ENCODE measurements around the gene GTSF1L.

GTSF1L gene

DNA sequence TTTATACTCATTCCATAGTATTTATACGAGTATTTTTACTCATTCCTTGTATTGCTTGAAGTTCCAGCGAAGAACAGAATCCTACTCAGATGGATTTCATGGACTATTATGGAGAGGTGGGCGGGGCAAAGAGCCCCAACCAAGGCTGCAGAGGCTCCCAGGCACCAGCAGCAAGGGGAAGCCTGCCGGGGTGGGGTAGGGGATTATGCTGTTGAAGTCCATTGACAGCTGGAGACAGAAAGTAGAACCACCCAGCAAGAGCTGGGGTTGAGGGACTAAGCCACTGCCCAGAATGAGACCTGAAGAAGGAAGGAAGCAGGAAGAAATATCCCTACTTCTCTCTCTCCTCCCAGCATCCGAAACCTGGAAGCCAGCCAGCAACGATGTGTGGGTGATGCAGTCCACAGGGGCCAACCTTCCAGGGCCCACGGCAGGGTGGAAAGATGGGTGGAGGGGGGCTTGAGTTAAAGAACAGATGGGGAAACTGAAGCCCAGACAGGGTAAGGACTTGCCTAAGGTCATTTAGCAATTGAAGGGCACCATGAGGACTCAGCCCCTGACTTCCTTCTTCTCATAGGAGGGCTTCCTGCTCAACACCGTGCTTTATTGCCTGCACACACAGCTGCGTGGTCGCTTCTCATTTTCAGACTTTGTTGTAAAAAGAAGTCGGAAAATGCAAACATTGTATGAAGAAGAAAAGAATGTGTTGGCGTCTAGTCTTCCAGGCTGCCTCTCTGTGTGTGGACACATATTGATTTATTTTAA is 18.3 kb upstream of the GTSF1L start:
- DNase-seq, result peak; percentile 17 to 43

DNA sequence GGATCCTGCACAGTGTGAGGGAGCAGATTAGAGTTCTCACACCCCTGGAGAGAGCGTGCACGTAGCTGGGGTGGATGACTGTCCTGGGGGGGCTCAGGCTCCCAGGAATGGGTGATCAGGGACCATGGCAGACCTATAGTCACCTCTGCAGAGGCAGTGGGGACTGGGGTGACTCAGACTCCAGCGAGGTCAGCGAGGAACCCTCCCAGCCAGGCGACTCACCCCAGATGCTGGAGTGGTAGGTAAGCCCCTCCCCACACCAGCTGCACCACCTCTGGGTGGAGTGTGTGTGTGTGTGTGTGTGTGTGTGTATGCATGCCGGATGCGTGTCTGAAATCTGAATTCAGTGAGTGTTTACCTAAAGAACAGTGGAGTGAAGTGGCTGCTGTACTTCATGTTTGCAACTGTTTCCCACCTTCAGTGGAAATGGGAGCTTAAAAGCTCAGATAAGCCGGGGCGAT is 17.4 kb upstream of the GTSF1L start:
- no peak for DNase-seq

DNA sequence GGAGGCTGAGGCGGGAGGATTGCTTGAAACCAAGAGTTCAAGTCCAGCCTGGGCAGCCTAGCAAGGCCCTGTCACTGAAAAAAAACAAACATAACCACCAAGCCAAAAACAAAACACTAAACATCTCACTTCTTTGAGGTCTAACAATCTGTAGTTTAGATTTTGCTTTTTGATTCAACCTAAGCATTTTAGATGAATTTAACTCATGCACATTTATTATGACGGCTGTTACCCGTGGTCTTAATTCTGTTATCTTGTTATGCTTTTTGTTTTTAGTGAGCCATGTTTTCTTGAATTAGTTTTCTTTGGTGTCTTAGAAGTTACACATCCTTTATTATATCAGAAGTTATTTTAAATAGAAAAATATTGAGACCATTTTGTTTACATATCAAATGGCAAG is 13.8 kb upstream of the GTSF1L start:
- DNase-seq, result no peak

DNA sequence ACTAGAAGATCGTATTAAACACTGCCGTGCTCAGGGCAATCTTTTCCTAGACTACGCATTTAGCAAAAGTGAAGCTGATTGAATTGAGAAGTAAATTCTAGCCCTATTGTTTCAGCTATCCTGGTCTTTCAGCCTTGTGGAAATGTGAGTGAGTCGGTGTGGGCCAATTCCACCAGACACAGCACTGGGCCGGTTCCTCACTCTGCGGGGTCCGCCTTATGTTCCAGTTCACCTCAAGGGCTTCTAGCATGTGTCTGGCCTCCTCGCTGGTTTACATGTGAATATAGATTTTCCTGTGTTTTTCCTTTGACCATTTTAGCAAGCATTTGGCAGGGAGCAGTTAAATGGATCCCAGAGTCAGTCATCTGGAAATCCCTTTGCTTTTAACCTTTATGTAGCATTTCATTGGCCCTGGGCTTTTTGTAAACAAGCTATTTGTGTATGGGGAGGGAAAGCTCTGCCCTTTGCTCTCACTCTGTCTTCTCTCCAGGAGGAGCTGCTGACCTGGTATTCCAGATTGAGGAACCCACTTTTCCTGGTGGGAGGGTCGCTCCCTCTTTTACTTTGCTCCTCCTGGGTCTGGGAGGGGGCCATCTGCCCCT is 12.4 kb upstream of the GTSF1L start:
- no peak for DNase-seq

DNA sequence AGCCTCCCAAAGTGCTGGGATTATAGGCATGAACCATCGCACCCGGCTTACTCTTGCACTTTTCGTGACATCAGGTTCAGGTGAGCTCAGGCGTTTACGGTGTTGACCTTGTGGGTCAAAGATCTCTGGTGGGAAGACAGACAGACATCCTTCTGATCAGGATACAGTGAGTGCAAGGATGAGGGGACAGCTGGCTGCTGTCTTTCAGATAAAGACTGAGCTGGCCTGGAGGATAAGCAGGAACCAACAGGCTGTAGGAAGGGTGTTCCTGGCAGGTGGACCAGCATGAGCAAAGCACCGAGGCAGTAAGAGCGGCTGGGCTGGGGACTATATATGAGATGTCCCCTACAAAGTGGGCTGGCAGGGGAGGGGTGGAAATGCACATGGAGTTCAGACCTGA is 11.1 kb upstream of the GTSF1L start:
- DNase-seq, result no peak

DNA sequence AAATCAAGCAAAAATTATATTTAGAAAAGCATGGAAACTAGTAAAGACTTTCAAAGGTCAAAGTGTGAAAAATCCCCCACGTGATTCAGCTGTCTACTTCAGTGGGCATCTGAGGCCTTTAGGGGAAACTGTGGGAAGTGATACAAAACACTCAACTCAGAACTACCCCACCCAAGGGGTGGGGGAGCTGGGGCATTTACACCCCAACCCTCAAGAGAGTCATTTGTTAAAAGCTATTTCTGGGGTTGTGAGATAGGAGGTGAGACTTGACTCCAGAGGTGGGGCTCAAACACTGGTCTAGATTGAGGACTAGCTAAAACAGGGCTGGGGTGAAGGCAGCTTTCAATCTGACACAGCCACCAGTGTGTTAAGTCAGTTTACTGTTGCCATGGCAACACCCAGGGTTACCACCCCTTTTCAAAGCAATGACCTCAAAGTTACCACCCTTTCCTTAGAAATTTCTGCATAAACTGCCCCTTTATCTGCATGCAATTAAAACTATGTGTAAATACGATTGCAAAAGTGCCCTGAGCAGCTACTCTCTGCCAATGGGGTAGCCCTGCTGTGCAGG is 9.9 kb upstream of the GTSF1L start:
- no peak for DNase-seq

DNA sequence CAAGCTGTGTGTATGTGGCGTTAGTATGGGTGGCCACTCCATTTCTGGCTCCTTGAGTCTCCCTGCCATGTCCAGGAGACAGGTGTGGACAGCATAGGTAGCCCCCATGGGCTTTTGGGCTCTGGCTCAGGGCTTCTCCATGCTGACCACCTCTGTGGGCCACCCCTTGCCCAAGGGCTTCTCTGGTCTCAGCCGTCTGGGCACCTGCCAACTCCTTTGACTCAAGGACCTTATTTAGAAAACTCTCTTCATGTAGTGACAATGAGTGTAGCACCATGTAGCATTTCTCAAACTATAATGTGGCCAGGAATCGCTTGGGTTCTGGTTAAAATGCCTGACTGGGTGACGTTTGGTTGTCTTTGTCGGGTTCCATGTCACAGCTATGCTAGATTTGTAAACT is 5.1 kb upstream of the GTSF1L start:
- no peak for DNase-seq

DNA sequence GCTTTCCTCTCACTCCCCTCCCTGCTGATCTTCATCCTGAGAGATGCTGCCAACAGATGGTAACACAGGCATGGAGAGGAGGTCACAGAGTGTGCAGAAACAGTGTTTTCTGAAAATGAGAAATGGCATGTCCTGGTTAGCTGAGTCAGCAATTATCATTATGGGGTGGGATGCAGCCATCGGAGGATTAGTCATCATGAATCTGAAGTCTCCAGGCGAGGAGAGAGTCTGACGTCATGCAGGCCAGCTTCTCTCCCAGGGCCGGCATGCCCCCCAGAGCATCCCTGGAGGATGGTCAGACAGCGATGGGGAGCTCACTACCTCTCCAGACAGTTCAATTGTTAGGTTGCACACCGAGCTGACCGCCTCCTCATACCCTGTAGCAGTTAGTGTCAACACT is 4.7 kb upstream of the GTSF1L start:
- no peak for DNase-seq

DNA sequence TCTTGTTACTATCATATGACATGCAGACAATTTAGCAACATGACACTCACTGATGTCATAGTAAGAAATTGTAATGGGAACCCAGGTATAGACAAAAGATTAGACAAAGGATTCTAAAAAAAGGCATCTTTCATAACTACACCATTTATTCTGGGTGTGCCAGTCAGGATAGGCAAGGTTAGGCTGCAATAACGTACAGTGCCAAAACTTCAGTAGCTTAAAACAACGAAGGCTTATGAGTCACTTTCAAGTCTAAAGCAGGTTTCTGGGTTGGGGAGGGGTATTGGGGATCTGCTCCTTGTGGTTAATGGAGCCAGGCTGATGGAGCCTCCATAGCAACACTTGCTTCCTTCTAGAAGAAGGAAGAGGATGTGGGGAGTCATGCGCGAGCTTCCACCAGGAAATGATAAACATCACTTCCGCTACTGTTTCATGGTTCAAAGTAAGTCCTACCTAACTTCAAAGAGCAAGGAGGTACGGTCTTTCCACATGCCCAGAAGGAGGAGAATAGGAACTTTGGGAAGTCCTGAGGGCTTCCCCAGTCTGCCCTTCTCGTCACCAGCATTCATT is 2.0 kb upstream of the GTSF1L start:
- DNase-seq, result peak in 1 of 2 experiments; percentile 4

DNA sequence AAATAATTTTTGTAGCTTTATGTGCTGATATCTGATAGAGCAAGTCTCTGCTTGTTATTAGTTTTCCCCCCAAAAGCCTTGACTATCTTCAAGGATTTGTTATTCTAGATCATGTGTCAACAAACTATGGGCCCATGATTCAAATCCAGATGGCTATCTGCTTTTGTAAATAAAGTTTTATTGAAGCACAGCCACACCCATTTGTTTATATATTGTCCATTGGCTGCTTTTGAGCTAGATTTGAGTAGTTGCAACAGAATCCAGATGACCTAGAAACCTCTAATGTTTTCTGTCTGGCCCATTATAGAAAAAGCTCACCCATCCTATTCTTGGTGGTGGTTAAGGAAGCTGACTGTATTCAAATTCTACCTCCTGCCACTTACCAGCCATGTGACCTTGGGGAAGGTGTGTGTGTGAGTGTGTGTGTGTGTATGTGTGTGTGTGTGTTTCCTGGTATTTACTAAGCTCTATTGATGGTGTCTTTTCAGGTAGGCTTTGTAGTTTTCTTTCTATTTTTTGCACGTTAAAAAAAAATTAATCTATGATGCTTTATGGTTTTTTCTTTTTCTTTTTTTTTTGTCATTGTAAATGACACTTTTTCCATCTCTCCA is 1.3 kb upstream of the GTSF1L start:
- no peak for DNase-seq

DNA sequence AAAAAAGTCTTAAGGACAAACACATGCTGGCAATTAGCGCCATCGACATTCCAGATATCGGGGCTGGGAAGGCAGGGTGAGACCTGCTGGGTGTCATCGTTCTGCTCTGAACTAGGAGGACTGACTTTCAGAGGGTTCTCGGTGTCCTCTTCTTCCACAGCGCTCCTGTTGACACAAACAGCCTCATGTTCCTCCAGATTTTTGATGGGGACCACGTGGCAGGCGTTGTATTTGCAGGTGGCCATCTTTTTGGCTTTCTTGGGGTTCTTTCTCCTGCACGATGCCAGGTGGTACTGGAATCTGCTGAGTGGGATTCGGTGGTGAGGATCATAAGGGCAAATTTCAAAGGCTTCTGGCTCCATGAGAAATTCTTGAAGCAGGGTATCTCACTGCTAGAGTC is 469 bp downstream of the GTSF1L start:
- DNase-seq, result no peak

DNA sequence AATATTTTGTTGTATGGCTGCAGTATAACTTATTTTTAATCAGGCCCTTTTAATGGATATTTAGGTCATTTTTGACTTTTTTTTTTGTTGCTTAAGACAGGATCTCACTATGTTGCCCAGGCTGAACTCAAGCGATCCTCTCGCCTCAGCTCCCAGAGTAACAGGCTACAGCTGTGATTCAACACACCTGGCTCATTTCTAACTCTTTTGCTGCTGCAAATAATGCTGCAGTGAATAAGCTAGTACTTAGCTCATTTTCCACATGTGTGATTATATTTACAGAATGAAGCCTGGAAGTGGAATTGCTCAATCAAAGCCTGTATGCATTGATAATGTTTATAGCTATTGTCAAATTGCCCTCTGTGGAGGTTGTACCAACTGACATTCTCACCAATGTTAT is 1.1 kb downstream of the GTSF1L start:
- no peak for DNase-seq

DNA sequence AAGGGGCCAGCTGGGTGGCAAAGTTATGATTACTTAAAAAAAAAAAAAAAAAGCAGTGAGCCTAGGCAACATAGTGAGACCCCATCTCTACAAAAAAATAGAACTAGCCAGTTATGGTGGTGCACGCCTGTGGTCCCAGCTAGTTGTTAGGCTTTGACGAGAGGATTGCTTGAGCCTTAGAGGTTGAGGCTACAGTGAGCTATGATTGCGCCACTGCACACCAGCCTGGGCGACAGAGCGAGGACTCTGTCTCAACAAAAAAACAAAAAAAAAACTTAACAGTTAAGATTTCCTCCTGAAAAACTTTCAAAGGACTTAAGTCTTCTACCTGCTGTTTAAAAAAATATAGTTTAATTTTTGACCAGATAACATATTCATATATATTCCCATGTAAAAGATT is 2.4 kb downstream of the GTSF1L start:
- no peak for DNase-seq

DNA sequence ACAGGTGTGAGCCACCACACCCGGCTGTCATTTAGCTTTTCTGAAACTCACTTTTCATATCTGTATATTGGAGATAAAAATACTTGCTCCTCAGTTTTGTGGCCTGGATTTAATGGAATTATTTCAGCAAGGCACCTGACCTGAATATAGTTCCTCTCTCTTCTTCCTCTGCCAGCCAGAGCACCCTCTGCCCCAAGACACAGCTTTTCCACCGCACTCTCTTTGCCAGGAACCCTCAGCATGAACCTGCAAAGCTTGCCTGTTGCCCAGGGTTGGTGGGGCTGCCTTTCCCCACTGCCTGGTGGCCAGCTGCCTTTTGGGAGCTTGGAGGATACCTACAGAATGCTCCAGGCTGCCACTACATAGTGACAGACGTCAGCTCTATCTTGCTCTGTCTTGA is 3.1 kb downstream of the GTSF1L start:
- DNase-seq, result no peak

DNA sequence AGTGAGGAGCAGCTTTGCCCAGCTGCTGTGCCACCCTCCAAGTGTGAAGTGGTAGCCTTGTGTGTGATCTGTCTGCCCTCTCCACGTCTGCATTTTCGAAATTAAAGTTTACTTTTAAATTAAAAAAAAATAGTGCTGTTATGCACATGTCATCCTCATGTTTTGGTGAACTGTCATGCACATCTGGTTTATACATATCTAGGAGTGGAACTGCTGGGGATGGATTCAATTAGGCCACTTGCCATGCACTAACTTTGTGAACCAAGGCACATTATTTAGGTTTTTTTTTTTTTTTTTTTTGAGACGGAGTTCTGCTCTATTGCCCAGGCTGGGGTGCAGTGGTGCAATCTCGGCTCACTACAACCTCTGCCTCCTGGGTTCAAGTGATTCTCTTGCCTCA is 3.6 kb downstream of the GTSF1L start:
- no peak for DNase-seq

DNA sequence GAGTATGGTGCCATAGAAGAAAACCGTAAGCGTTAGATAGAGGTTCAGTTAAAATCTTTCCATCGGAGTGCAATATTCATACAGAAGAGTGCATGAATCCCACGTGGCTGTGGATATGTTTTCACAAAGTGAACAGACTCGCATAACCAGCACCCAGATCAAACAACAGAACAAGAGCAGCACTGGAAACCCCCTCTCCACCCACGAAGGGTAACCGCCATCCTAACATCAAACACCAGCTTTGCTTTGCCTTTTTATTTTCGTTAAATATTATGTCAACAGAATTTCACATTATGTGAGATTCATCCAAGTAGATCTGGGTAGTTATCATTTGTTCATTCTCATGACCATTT is 4.7 kb downstream of the GTSF1L start:
- no peak for DNase-seq

DNA sequence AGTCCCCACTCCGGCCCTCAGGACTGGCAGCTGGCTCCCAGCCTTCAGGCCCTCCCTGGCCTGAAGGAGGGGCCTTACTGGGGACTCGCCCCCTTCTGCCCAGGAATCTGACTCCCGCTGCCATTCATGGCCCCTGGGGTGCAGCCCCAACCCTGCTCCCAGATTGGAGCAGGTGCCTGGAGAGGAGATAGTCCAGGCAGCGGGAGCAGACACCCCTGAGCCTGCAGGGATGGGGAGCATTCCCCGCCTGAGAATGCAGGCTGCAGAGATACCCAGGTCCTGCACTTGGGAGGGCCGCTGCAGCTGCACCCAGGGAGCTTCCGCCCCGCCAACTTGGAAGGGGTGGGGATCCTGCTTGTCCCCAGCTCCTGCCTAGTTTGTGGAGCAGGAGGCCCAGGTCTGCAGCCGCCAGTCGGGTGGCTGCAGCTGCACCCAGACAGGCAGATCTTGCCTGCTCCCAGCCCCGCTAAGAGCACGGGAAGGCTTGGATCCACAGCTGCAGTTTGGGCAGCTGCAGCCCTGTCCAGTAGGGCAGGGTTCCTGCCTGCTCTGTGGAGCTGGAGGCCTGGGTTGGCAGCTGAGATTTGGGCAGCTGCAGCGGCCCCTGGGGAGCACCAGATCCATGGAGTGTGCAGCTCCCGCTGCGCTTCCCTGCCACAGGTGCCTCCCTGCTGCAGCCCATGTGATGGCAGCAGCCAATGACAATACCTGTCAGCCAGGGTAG is 5.2 kb downstream of the GTSF1L start:
- no peak for DNase-seq

DNA sequence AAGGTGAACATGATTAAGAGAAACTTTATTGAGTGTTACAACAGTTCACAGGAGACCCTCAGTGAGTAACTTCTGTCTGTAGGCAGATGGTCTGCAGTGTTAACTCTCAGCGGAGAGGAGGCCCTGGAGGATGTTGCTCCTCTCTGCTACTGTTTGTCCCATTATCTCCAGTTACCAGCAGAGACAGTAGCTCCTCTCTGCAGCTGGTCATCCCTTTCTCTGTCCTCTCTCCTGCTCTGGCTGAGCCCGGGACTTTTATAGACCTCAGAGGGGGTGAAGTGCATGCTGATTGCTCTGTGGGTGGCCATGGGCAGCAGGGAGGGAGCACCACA is 5.7 kb downstream of the GTSF1L start:
- DNase-seq, result no peak

DNA sequence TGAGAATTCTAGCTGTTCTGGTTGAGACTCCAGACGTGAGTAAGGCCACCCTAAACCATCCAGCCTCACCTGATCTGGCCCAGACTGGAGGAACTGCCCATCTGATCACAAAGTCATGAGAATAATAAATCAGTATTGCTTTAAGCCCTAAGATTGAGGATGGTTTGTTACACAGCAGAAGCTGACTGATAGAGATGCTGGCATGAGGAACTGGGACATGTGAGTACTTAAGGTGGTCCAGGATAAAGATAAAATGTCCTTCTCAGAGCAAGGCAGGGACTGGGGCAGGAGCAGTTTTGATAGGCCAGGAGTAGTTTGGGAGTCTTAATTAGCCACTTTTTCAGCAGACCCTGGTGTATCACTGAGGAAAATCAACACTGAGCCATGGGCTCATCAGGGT is 6.8 kb downstream of the GTSF1L start:
- DNase-seq, result no peak

DNA sequence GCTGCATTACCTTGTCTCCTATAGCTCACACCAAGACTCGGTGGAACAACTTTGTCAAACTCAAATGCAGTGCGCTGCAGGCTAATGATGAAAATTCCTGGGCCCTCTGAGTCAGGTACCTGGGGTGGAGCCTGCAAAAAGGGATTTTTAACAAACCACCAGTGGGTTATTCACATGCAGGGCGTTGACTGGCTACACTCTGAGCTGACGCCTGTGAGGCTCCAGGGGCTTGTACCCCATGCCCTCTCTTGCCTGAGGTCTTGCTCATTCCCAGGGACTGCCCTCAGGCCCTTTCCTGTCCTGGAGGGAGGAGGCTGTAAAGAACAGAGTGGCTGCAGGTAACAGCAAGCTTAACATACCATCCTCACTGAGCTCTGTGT is 9.2 kb downstream of the GTSF1L start:
- no peak for DNase-seq

DNA sequence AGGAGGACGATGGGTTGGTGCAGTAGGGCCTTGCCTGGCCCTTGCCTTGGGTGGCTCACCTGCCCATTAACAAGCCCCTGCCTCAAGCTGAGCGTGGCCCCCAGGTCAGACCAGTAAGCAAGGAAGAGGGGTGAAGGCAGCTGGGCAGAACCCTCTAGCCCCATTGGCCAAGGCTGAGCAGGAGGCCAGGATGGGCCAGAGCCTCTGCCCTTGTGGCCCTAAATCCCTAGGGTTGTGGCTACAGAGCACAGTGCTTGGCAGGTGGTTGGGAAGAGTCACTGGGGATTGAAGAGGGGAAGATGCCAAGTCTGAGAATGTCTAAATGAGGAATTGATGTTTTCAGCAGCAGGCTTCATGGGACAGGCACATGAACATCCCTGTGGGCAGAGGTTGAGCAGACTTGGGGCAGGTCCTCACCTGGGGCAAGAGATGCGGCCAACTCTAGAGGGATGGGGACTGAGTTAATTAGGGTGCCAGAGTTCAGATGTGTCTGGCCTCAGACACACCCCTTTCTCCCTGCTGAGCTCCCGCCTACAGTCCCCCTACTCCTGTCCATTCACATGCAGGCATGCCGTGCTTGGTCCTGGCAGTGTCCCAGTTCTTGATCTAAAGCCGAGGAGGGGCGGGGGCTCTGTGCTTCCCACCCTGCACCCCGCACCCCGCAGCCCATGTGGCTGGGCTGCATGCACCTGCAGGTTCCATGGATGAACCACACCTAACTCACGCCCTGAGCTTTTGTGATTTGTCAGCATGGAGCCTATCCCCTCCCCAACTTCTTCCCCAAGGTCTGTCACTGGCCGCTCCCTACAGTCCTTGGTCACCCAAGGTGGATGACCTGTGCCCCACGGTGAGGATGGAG is 9.8 kb downstream of the GTSF1L start:
- no peak for DNase-seq

DNA sequence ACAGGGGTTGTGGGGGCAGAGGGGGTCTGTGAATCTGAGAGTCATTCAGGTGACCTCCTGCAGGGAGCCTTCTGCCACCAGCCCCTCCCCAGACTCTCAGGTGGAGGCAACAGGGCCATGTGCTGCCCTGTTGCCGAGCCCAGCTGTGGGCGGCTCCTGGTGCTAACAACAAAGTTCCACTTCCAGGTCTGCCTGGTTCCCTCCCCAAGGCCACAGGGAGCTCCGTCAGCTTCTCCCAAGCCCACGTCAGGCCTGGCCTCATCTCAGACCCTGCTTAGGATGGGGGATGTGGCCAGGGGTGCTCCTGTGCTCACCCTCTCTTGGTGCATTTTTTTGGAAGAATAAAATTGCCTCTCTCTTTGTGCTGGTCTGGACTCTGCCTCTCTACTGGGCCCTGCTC is 10.7 kb downstream of the GTSF1L start:
- no peak for DNase-seq

Measured in Kasumi-1 (cell line).